GM12872 (cell line): Measurements from ENCODE around the gene NLGN4X.

ENCODE experiments used
- TF ChIP-seq, protein P1 (sequence below): IDR thresholded peaks from 3 replicates; pipeline ENCODE4 v1.5.1; 2011; ENCODE audit warnings: low read depth, mild to moderate bottlenecking, low read length, moderate library complexity; ENCODE audit not compliant: insufficient read depth

NLGN4X gene

DNA sequence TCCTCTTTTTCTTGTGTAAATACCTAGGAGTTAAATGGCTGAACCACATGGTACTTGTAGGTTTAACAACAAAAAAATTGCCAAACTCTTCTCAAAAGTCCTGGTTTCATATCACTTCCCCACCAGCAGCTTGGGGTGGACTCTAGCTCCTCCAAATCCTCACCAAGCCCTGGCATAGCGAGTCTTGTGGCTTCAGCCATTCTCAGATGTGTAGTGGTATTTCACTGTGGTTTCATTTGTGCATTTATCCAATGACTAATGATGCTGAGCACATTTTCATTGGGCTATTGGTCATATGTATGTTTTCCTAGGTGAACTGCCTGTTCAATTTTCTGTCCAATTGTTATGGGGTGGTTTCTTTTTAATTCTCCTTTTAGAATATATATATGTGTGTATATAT, 249.3 kb downstream of the NLGN4X start:
- TF ChIP-seq, protein P1, sequence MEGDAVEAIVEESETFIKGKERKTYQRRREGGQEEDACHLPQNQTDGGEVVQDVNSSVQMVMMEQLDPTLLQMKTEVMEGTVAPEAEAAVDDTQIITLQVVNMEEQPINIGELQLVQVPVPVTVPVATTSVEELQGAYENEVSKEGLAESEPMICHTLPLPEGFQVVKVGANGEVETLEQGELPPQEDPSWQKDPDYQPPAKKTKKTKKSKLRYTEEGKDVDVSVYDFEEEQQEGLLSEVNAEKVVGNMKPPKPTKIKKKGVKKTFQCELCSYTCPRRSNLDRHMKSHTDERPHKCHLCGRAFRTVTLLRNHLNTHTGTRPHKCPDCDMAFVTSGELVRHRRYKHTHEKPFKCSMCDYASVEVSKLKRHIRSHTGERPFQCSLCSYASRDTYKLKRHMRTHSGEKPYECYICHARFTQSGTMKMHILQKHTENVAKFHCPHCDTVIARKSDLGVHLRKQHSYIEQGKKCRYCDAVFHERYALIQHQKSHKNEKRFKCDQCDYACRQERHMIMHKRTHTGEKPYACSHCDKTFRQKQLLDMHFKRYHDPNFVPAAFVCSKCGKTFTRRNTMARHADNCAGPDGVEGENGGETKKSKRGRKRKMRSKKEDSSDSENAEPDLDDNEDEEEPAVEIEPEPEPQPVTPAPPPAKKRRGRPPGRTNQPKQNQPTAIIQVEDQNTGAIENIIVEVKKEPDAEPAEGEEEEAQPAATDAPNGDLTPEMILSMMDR: no peak

DNA sequence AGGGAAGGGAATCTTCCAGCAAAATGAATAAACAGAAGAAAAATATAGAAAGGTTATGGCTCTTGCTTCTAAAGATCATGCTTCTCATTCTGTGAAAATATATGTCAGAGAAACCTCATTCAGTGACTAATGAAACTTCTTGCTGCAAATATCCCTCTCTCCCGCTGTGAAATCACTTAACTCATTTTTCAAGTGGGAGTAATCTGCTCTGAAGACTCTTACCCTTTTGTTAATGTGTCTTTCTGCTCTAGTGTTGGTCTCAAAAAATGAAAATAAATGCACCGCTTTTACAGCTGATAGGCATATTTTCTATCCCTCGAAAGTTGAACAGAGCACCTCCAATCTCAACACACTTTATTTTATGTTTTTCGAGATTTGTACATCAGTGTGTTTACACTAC, 252.3 kb downstream of the NLGN4X start:
- TF ChIP-seq, protein P1: no peak

DNA sequence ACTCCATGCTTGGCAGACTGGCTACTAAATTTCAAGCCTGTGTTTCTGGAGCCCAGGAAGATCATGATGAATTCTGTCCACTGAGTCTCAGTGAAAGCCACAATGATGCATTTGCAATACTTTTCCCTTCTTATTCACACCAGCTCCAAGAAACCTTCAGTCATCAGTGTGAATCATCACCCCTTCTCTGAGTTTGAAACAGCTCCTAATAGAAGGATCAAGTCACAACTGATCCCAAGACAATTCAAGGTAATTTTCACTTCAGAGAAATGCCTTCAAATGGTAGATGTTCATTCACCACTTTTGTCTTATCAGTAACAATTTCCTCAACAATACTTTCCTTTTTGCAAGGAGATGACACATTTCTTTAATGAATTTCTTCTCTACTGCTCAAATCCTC, 257.4 kb downstream of the NLGN4X start:
- TF ChIP-seq, protein P1: no peak

DNA sequence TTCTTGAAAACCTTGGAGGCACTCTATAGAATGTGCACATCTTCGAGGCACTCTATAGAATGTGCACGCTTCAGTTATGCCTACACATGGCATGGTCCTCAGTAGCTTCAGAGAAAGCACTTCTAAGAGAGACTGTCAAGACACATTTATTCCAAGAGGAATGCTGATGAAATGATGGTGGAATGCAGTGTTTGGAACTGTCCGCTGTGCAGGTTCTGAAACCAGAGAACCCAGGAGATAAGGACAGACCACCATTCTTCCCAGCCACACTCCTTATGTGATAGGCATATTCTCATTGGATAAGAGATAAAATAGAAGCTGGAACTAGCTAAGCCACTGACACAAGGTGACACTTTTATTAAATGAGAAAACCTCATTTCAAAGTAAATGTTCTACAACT, 263.3 kb downstream of the NLGN4X start:
- TF ChIP-seq, protein P1: no peak

DNA sequence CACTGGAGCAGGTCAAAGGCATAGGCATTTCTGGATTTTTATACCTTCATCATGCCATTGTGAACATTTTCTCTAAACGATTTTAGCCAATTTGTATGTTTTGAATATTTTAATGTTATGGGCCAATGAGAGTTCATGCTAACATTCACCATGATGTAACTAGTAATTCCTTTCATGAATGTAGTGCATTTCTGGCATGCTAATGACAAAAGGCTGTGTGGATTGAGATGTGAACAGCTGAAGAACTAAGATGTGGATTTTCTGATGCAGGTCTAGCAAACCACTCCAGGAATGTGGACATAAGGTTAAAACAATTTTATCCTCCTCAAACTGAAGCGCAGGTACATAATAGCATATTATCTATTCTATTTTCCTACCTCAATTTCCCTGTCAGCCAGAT, 269.4 kb downstream of the NLGN4X start:
- TF ChIP-seq, protein P1: no peak

DNA sequence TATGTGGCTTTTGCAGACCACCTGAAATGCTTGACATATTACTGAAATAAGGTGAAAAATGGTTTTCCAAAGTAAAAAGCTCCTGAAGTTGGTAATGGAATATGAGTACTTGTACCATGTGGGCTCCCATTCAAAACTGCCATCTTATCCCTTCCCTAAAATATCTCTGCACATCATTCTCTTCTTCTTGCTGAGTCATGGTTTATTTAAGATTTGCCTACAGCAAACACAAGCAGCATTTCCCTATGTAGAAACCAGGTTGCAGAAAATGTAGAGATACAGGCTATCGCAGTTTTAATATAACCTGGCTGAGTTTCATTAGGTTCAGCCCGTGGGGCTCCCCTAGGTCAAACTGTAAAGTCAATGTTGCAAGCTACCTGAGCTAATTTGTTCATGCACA, 270.1 kb downstream of the NLGN4X start:
- TF ChIP-seq, protein P1: no peak

DNA sequence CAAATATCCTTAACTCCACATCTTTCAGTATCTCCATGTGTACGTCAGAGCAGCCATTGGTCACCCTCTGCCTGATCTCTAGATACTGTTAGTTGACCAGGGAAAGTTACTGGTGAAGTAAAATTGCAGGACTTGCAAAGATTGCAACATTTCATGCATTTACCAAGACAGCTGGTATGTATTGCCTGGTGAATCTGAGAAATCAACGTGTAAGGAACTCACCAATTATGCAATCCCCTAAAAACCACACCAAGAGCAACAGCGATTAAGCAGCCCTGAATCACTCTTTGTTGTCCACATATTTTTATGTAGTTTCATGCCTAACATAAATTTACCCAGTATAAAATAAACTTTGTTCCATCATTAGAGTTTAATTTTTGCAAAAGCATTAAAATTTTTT, 271.2 kb downstream of the NLGN4X start:
- TF ChIP-seq, protein P1: no peak

DNA sequence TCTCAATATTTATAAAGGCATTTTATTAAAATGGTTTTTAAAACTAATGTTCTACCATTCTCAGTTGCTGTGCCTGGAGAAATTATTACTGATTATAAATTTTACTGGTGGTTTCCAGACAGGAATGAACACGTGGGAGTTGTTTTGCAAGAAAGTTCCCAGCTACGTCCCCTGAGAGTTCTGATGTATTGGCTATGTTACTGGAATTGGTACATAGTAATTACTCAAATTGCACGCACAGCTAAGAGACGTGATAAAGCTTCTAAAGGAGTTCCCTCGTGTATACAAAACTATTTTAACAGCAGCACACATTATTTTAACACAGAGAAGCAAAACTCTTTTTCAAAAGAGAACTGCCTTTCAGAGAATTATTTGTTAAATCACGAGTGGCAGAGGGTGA, 292.2 kb downstream of the NLGN4X start:
- TF ChIP-seq, protein P1: no peak
